GF-D8 (cell line): ENCODE data around the gene NOG.

Experiments
- DNase-seq: peaks from one replicate; lab custom pipeline; 2025; lab: John Stamatoyannopoulos, UW

The NOG gene

DNA sequence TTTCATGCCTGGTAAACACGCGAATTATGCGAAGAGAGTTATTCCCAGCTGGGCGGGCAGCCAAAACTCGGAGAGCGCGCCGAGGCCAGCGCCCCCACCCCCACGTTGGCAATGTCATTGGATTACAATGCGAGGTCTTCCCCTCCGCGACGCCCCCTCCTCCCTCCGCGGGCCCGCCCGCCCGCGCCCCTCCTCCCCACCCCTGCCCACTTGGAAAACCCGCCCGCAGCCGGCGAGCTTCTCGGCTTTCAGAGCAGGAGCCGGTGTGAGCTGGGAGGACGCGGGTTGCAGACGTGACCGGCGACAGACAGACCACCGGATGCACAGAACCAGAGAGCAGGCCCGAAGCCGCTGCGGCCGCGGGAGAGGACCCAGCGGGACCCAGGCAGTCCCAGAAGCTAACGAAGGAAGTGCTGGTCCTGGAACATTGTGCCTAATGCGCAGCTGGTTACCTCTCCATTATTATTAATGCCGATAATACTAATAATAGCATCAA lies 4.0 kb downstream of the NOG start:
- no peak for DNase-seq

DNA sequence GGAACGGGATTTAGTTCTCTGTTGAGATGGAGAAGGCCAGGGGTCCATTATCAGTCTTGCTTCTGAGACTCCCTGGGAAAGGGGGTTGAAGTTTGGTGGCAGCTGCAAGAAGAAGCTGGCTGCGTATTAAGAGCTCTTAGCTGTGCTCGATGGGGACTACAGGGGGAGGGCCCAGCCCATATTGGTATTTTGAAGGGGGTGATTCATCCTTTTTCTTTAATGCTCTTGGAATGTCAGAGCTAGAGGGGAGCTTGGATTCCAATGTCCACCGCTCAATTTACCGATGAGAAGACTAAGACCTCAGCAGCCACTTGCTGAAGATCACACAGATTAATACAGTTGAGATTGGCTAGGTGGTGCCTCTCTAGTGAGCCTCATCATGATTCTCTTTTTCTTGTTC lies 5.0 kb downstream of the NOG start:
- no peak for DNase-seq

DNA sequence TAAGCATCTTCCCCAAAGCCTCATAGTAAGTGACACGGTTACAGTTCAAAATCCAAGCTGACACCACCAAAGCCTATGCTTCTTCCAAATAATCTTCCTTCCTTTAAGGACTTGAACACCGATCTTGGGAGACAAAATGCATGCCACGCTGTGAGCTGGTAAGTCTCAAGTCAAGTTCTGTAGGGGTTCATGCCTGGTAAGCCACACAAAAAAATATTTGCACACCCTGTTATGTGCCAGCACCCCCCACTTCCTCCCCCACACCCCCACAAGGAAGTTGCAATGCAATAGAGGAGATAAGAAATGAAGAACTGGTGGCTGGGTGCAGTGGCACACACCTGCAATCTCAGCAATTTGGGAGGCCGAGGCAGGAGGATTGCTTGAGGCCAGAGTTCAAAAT lies 5.6 kb downstream of the NOG start:
- DNase-seq: no peak

DNA sequence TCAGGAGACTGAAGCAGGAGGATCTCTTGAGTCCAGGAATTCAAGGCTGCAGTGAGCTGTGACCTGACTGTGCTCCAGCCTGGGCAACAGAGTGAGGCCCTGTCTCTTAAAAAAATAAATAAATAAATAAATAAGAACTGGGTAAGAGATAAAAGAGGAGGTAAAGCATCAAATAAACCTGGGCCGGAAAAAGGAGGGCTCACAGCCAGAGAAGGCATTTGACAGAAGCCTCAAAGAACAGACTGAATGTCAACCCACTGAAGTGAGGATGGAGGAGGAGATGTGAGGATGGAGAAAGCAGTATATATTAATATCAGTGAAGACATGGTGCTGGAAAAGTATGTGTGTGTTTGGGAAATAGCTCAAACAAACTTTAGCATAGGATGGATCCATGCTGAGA lies 6.1 kb downstream of the NOG start:
- no peak for DNase-seq

DNA sequence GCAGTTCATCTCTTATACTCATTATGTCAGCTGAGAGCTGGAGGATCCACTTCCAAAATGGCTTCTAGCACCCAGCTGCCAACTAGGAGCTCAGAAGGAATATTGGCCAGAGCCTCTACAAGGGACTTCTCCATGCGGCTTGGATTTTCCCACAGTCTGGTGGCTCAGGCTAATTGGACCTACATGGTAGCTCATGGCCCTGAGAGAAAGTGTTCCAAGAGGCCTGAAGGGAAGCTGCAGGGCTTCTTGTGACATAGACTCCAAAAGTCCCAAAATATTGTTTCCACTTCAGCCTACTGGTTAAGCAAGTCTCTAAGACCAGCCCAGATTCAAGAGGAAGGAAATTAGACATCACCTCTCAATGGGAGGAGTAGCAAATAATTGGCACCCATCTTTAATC lies 6.8 kb downstream of the NOG start:
- DNase-seq: no peak

DNA sequence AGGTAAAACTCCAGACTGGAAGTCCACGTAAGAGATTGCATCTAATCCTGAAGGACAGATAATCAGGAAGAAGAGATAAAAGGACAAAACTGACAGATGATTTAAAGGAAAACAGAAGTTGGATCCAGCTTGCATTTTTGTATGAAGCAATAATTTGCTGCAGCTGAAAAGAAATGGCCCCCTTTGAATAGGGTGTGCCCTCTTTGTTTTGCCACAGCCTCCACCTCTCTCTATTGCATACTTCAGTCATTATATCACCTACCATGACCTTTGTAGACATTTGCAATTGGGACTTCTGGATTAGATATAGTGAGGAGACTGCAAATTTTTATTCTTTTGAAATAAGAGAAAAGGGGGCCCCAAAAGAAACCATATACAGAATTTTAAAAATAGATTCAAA lies 8.1 kb downstream of the NOG start:
- no peak for DNase-seq

DNA sequence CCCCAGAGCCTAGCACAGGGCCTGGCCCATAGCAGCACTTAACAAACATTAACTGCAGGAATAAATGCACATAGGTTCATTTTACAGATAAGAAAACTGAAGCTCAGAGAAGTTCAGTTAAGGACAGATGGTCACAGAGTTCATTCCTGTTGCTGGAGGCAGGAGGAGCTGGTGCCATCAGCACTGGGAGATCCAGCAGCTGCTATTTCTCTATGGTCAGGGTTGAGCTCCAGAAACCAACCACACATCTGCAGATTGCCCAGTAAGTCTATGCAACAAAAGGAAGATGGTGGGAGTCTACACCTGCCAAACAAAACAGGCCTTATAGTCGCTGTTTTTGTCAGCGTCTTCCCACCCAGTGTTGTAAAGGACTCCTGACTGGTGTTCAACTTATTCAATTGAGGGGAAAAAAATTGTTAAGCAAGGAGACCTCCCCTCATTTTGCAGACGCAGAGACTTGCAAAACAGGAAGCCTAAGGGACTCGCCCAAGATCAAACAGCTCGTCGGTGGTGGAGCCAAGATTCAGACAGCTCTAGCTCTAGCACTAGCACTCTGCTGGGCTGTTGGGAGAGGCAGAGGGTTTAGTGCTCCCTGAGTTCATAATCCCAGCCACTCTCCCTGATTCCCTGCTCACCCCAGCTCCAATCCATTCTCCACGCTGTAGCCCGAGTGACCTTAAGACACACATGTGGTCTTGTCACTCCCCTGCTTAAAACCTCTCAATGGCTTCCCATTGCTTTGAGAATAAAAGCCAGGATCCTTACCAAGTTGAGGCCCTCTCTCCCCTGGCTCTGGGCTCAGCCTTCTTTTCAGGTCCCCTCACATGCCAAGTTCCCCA lies 9.0 kb downstream of the NOG start:
- no peak for DNase-seq

DNA sequence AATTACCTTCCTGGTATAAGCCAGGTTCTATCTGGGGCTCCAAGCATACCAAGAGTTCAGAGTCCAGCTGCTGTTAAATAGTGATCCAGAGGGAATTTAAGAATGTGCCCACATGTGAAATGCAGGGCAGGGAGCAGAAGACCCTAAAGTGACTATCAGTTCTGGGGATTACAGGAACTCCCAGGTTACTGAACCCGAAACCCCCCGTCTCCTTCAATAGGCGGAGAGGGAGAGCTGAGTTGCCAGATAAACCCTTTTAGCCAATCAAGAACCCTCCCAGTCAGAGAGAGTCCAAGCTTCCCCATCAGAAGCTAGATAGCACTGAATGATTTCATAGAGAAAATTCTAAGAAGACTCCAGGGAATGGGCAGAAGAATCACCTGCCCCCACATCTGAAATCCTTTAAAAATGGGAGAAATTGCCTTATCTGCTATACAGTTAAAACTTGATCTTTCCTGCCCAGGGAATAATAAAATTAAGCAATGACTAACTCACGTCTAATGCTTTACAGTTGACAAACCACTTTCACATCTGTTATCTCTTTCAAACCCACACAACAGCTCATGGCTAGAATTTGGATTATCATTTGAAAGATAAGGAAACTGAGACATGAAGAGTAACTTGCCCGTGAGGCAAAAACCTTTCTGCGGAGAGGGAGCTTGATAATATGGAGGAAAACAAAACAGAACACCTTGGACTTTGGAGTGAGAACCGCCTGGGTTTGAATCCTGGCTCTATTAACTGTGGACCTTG lies 10.2 kb downstream of the NOG start:
- DNase-seq: no peak

DNA sequence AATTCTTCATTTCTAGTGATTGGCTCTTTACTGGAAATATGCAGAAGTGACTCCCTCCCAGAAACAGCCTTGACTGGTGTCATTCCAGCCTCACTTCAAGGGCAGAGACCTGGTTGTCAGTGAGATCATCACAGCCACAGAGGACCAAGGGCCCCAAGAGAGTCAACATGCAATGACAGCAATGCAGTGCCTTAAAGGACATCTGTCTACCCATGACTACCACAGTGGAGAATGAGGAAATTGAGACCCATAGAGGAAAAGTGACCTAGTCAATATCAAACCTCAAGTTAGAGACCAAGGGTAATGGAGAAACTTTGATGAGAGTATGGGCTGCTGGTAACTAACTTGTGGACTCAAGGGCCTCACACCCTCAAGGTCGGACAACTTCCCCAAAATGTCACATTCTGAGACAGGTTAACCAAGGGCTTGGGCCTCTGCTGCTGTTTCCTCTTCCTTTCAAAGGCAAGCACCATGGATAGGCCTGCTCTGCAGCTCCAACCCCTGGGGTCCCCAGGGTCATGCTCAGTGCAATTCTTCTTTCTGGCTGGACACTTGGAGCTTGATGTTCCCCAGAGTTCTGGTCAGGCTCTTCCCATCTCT lies 11.3 kb downstream of the NOG start:
- DNase-seq: no peak

DNA sequence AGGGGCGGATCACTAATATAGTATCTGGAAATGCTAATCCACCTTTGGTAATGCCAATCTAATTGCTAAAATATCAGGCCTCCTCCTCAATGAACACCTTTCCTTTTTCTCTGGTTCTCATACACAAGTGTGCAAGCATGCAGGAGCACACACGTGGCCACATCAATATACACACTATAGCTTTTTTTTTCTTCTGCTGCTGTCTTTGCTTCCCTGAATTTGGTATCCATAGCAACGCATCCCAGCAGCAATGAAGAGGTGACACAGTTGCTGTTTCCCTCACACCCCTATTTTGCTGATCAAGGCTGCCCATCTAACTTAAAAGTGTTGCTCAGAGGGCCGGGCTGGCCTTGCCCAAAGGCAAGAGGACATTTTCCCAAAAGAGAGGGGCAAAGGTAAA lies 15.4 kb downstream of the NOG start:
- DNase-seq: no peak

DNA sequence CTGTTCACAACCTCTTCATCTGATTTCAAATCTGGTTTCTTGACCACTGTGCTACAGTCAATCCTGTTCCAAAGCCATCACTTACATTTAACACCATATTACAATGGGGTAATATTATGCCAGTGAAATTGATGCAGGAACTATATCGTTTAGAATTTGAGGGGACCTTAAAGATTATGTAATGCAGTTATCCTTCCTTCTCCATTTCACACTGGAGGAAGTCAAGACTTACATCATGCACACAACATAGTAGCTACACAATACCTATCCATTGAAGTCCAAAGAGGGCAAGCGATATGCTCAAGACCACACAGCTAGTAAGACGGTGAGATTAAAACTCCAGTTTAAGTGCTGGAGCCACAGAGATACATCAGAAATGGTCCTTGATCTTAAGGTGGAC lies 16.8 kb downstream of the NOG start:
- DNase-seq: no peak

DNA sequence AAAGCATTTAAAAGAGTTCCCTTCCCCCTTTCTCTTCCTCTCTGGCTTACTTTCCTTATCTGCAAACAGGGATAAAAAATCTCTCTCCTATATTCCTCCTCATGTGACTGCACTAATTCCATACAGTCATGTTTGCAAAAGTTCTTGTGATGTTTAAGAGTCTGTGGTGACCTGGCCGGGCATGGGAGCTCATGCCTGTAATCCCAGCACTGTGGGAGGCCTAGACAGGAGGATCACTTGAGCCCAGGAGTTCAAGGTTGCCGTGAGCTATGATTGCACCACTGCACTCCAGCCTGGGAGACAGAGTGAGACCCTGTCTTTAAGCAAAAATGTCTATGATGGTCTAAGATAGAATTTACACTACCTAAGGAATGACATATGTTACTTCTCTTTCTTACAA lies 19.6 kb downstream of the NOG start:
- no peak for DNase-seq

DNA sequence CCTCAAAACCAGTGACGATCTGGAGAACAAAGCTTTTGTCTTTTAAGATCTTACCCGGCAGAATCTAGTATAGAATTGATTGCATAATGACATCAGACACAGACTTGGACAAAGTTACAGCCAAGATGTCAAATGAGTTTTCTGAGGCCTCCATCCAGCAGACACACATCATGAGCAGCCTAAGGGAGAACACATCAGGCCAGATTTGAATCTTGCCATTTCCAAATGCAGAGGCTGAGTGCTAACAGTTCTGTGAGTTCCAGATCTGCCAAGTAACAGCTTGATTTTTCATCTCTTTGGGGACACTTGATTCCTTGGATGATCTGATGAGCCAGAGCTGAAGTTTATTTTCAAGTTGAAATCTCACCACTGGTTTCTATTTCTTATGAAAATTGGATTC lies 21.0 kb downstream of the NOG start:
- DNase-seq: no peak

DNA sequence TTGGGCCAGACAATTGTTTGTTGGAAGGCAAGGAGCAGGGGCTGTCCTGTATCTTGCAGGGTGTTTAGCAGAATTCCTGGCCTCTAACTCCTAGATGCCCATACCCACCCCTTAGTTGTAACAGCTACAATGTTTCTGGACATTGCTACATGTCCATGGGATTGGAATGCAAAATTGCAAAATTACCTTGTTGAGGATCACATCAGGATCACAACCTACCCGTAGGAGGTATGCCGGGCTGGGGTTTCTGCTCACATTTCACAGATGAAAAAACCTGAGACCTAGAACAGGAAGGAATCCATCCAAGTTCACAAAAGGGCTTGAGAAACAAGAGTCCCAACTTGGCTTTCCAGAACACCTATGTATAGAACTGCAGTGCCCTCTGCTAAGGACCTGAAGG lies 22.7 kb downstream of the NOG start:
- DNase-seq: no peak

DNA sequence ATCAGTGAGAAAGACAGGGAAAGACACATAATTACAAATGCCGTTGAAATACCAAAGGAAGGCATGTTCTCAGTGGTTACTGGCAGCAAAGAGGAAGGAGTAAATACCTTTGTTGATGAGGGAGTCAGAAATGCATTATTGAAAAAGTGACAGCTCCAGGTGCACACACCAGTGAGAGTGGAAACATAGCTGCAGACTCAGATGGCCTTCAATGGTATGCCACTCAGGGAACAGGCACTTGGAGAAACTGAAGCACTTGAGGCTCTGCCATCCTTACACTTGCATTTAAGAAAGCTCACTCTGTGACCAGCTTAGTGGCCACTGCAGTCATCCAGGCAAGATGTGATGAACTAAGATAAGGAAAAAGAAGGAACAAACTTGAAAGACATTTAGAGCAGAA lies 29.9 kb downstream of the NOG start:
- DNase-seq: no peak

DNA sequence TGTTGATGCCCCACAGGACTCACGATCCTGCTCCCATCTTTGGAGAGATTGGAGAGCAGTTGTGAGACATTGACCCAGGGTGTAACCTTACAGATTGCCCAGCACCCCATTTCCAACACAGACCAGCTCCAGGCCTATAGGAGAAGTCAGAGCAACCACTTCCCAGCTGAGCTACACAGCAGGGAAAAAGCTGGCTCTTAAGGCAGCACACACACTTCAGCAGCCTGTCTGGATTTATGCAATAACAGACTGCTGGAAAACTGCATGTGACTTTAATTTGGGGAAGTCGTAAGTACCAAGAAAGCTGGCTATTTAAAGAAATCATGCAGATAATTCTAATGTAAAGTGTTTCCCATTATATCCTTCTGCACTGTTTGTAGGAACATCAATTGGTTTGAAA lies 30.8 kb downstream of the NOG start:
- no peak for DNase-seq

DNA sequence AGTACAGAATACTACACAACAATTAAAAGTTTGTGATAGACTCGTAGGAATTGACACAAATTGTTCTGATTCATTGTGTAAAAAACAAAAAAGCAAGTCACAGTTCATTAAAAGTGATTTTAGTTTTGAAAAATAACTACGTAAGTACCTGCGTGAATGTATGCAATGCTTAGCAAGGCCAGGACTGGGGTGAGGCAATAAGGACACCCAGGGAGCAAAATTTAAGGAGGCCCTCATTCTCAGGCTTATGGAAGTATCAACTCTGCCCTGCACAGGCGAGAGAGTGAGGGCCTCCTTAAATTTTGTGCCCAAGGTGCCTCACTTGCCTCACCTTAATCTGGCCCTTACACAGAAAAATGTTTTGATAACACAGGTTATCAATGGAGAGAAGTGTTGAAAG lies 31.4 kb downstream of the NOG start:
- no peak for DNase-seq

DNA sequence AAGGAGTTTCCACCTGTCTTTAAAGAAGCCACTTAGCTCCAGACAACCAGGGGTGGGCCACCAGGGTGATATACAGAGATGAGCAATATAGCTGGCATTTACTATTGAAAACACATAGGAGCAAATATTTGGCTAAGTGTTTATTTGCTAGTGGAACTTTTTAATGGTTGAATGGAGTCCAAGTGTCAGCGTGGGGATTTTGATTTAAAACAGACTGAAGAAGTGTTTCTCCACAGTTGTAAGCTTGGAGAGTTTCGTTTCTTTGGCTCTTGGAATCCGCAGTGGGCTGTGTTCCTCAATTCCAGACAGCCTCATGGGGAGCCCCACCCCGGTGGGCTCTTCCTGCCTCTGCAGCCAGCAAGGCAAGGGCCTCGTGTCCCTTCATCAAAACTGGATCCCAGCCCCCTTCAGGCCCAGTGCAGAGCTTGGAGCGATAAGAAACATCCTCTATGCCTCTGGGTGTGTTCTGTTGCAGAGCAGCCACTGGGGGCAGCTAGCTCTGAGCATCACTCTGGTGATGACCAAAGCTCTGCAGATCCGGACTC lies 36.1 kb downstream of the NOG start:
- no peak for DNase-seq

DNA sequence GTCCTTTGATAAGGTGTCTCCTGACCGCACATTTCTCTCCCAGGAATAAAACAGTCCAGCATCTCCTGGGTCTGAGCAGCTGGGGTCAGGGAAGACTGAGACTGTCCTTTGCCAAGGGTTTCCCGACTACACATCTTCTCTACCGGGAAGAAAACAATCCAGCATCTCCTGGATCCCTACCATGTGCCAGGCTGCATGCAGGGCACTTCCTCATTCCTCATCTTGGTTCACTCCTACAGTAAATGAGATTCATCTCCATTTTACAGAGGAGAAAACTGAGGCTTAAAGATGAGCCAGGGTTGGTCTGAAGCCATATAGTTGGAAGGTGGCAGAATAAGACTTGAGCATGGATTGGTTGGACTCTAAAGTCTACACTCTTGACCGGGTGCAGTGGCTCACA lies 36.7 kb downstream of the NOG start:
- no peak for DNase-seq

DNA sequence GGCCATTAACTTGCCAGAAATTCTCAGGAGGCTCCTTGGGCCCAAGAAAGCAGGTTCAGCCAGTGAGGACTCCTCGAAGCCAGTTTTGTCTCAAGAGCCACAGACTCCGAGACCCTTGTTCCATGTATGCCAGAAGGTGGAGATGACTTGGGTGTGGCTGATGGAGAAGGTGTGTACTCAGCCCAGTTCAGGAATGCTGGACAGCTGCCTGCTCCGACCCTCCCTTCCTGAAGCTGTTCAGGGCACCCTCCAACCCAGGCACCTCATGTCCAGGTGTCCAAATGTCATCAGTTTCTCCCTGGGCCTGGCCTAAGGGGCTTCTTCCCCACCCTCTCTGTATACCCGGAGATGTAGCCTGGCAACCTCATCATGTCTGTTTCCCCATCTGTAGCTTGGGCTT lies 40.2 kb downstream of the NOG start:
- DNase-seq: no peak

DNA sequence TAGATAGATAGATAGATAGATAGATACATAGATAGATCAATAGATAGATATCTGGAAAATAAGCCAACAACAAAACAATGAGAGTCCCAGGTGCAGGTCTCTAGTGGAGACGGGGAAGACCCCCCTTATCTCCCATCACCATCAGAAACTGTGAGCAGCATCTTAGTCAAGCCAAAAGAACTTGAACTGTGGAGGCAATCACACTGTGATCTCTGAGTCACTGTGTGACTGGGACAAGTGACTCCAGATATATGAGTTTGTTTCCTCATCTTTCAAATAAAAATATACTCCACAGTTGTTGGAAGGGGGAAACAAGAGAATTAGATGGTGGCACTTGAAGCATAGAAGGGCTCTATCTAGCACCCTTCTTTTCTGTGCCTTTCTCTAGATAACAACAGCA lies 42.1 kb downstream of the NOG start:
- no peak for DNase-seq

DNA sequence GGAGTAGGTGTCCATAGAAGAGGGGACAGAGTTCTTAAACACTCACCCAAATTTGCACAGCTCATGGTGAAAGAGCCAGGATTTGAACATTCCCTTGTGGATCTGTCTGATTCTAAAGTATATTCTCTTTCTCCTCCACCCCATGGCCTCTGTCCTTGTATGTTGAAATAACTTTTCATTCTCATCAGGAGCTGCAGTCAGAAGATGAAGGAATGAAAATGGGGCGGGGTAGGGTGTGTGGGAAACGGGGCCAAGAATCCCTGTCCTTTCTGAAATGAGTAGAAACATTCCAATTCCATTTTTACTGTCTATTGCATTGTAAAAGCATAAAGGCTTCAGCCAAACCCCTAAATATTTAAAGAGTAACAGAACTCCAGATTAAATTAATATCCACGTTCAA lies 42.8 kb downstream of the NOG start:
- no peak for DNase-seq

DNA sequence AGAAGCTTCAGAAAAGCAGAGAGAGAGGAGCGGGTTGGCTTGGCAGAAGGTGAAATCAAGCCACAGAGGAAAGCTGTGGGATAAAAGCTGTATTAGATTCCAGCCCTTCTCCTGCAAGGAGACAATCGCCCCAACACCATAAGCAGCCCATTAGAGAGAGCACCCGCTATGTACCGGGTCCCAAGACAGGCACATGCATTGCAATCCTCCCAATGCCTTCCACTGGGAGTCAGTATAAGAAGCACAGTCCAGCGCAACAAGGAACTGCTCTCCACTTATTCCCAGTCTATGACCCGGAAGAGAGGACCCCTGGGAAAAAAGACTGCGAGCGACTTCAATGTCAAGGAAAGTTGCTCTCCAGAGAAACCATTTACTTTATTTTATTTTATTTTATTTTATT lies 43.8 kb downstream of the NOG start:
- DNase-seq: no peak
